Upper lobe of right lung (tissue), 1 donor: Measurements from ENCODE around the gene CDC25A. TPM values are rescaled to one million over a fixed set of nuclear protein-coding genes. Genes with fewer than 3 reads are reported as not detected.

ENCODE experiments used
- ATAC-seq: fragments of 200-7000 bp; cut with Tn5 transposase; one replicate; pipeline ENCODE4 v1.9.1; 2020; ENCODE audit warnings: mild to moderate bottlenecking, moderate library complexity
- DNase-seq: peaks from one replicate; pipeline ENCODE4 v3.0.0-alpha.2; 2020
- H3K27ac ChIP-seq: fragments of 200-600 bp; one replicate; pipeline ENCODE4 v1.8.0; 2022
- H3K27me3 ChIP-seq: fragments of 200-600 bp; one replicate; pipeline ENCODE4 v1.8.0; 2022; ENCODE audit warnings: mild to moderate bottlenecking
- H3K36me3 ChIP-seq: fragments of 200-600 bp; one replicate; pipeline ENCODE4 v1.8.0; 2022
- H3K4me1 ChIP-seq: fragments of 200-600 bp; one replicate; pipeline ENCODE4 v1.8.0; 2022
- H3K4me3 ChIP-seq: fragments of 200-600 bp; one replicate; pipeline ENCODE4 v1.8.0; 2022; ENCODE audit warnings: mild to moderate bottlenecking
- H3K9me3 ChIP-seq: fragments of 200-600 bp; one replicate; pipeline ENCODE4 v1.8.0; 2022
- CTCF ChIP-seq: fragments of 200-600 bp; IDR thresholded peaks from one replicate; pipeline ENCODE4 v1.8.0; 2022; ENCODE audit warnings: antibody characterized with exemption
- intact Hi-C: fragments of 100-400 bp; cut with DNase I; formaldehyde crosslinking; loops from one replicate; pipeline ENCODE4 v1.11.0; 2022
- long read RNA-seq: library from polyadenylated mRNA; unstranded; transcript quantifications from one replicate; pipeline ENCODE4 v2.0.0, GENCODE V29; 2021
- total RNA-seq: library from RNA; stranded (reverse); fragmentation: NEBNext Ultra II Directional; extraction: Animal tissue kit (Norgen Biotek cat#: 25700); gene quantifications from one replicate; pipeline ENCODE4 v1.2.1, GENCODE V29; 2021
- donor health status: DM: no; HTN: yes; CAD: no; lungs with severe emphysema.

CDC25A gene
- total RNA-seq = 0.90 TPM
- long read RNA-seq, partial matches to known transcripts = 0 of 1 reads
- long read RNA-seq, other reads (novel, unspliced or antisense) = 0 of 1 reads

DNA sequence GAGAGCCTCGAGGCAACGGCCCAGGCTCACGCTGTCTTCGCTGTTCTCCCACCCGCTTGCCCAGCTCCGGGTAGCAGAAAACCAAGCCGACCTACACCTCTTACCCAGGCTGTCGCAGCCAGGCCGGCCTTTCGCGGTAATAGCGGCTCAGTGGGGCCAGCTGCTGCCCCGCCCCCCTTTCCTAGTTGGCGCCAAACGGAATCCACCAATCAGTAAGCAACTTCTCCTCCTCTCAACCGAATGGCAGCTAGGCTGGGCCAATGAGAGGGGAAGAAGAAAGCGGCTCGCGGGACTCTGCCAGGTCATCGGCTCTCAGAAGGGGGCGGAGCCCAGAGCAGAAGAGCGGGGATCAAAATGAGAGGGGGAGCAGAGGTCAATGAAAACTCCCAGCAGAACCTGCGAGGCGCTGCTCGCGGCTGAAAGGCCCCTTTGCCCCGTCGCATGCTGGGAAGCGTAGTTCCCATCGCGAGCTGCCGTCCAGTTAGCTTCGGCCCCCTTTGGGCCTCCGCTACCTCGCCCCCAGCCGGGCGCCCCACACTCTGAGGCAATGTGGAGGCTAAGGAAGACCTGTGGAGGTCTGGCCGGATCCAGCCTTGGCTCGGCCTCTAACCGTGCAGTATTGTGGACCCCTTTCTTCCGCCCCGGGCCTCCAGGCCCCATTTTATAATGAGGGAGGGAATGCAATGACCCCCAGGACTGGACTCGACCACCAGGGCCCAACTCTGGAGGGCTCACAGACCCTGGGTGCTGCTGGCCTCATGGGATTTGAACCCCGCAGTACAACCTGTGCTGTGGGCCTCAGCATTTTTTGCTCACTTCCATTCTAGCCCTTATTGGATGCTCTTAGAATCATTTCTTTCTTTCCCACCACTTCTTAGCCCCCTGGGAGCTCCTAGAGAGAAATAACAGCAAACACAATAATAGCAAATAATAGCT, at the start of gene CDC25A:
Gene CDC25A (minus strand): TSS at position 152 of the 936 bp plus-strand sequence. CDS start 470 bp downstream, outside the sequence.
- peak; percentile 99 for ATAC-seq
- Histone ChIP-seq H3K36me3 (no peaks in the 10 kb centered on the region), H3K27ac (peak within 1 kb of the TSS; percentile 56)

DNA sequence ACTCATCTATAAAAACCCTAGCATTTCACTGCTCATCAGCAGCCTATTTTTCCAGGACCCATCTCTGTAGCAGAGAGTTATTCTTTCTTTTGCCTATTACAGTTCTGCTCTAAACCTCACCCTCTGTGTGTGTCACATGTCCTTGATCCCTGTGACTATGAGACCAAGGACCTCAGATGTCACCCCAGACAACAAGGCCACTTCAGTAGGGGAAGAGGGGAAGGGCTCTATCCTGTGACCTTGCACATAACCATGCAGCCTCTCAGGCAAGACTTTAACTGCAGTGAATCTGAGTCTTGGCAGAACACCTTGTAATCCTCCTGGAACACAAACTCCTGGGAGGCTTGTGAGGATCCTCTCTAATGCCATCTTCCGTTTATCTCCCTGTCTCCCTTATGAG, 48.3 kb upstream of the CDC25A start:
- H3K36me3 ChIP-seq = no peaks in the 10 kb centered on the region
- no peak for TF ChIP-seq CTCF
- intact Hi-C loops = no loop called here
- no peaks in the 10 kb centered on the region for H3K9me3 ChIP-seq
- peak; percentile 10 for DNase-seq
- no peak overlapping the region for H3K4me3 ChIP-seq
- peak; percentile 18 for ATAC-seq
- no peaks in the 10 kb centered on the region for H3K27me3 ChIP-seq
- H3K27ac ChIP-seq = no peak overlapping the region
- H3K4me1 ChIP-seq = peaks cover 5% of the 10 kb centered on the region

More for the DNA sequence above, at the start of gene CDC25A:
- no peak for TF ChIP-seq CTCF
- H3K9me3 ChIP-seq = no peaks in the 10 kb centered on the region
- H3K27me3 ChIP-seq = no peaks in the 10 kb centered on the region
- DNase-seq = peak; percentile 96
- intact Hi-C loops = no loop called here
- peak within 1 kb of the TSS; percentile 85 for H3K4me3 ChIP-seq
- peaks cover 15% of the 10 kb centered on the region for H3K4me1 ChIP-seq

- Histone ChIP-seq H3K27me3 (no peaks in the 10 kb centered on the region), H3K36me3 (no peaks in the 10 kb centered on the region), H3K4me3 (no peak overlapping the region), H3K9me3 (no peaks in the 10 kb centered on the region), H3K4me1 (no peaks in the 10 kb centered on the region), H3K27ac (no peak overlapping the region)
- intact Hi-C loops = loop anchor here (5.0 kb wide), 1 partner anchor 204 kb away; no protein-coding TSS in a partner anchor
- TF ChIP-seq CTCF = no peak
- ATAC-seq = no peak
- no peak for DNase-seq
Measured at GRCh38 chr3:48233542-48233941, 45.3 kb upstream of the CDC25A start.

DNA sequence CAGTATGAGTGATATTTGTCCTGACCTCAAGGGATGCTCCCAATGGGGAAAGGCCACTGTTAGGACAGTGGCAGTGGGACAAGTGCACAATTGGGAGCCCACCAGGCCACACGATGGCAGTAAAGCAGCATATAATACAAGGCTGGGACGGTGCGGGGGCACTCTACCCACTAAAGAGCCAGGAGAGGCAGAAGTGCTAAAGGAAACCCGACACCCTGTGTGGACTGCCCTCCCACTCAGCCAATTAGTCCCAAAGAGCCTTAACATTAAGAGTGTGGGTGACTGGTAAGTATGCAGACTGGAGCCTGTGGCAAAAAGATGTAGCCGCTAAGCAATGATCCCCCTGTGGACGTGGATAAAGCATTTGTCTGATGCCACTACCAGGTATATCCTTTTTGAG, 44.5 kb upstream of the CDC25A start:
- no peak overlapping the region for H3K4me3 ChIP-seq
- no peaks in the 10 kb centered on the region for H3K9me3 ChIP-seq
- no peaks in the 10 kb centered on the region for H3K4me1 ChIP-seq
- peak; percentile 67 for TF ChIP-seq CTCF
- H3K27me3 ChIP-seq = no peaks in the 10 kb centered on the region
- no peaks in the 10 kb centered on the region for H3K36me3 ChIP-seq
- H3K27ac ChIP-seq = no peak overlapping the region
- DNase-seq (peak; percentile 87), ATAC-seq (peak; percentile 98)
- intact Hi-C loops = loop anchor here (5.0 kb wide), 1 partner anchor 205 kb away; no protein-coding TSS in a partner anchor

DNA sequence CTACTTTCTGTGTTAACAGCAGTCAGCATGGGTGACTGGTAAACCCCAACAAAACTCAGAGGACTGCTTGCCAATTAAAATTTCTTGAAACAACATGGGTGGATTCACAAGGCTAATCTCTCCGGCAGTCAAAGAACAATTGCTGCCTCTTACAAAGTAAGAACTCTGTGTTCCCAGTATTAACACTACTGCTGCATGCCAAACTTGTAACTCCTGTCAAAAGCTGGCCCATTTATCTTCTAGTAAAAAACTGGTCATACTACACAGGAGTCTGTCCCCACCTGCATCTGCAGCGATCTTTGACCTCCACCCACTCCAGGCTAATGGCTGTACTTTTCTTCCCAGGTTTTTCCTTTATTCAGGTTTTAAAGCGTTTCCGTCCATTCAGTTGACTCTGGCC, 44.0 kb upstream of the CDC25A start:
- Histone ChIP-seq H3K9me3 (no peaks in the 10 kb centered on the region), H3K4me3 (no peak overlapping the region), H3K36me3 (no peaks in the 10 kb centered on the region), H3K4me1 (no peaks in the 10 kb centered on the region), H3K27ac (no peak overlapping the region), H3K27me3 (no peaks in the 10 kb centered on the region)
- ATAC-seq (no peak), DNase-seq (no peak)
- intact Hi-C loops = loop anchor here (5.0 kb wide), 1 partner anchor 205 kb away; no protein-coding TSS in a partner anchor
- no peak for TF ChIP-seq CTCF
